HG03108 (cell line): ENCODE measurements around the gene PTS.
"Not testable (repeated sequence)": the region's sequence is repeated elsewhere in the genome, so short reads cannot be mapped to it uniquely, and the experiment has no call there.

ENCODE experiments used
- ATAC-seq: cut with Tn5 transposase; IDR thresholded peaks from one replicate; pipeline ENCODE4 v1.9.1; 2021; ENCODE audit warnings: moderate library complexity; ENCODE audit not compliant: unreplicated experiment

PTS gene

DNA sequence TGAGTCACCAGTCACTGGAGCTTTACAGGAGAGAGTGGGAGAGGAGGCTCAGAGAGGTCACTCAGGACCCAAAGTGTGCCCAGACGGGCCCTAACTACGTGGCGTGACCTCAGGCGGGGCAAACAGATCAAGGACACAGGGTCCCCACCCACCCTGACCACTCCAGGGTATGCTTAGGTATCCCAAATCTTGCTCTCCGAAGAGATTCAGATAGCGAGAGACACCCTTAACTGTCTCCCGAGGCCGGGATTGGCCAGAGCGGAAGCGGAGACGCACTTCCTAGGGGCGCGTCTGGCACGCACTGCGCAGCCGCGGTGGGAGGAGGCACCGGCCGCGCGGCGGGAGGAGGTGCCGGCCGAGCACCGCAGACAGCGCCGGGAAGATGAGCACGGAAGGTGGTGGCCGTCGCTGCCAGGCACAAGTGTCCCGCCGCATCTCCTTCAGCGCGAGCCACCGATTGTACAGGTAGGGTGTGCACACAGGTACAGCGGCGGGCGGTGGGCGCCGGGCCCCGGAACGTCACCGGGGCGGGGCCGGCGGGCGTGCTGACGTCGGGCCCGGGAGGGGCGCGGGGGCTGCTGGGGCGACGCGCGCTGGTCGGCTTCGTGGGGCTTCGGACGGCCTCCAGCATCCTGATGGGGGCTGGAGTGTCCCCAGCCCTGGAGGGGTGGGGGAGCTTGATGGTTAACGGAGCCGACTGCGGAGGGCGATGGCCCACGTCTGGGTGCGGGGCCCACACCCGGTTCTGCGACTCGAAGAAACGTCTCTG lies at the start of gene PTS:
Gene PTS, plus strand, starts transcription at position 367 of the 769 bp plus-strand sequence. Its CDS starts 16 bp downstream, at position 383.
- ATAC-seq = peak; percentile 96

DNA sequence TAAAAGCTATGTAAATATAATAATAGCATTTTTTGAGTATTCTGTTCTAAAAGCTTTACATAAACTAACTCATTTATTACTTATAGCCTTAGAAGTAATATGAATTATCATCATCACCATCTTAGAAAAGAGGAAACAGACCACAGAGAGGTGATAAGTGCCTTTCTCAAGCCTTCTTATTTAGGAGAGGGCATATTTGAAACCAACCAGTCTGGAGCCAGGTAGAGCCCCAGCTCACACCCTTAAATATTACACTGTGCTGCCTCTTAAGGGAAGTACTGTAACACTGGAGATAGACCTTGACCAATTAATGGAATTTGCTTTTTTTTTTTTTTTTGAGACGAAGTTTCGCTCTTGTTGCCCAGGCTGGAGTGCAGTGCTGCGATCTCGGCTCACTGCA lies 48.6 kb upstream of the PTS start:
- no peak for ATAC-seq

DNA sequence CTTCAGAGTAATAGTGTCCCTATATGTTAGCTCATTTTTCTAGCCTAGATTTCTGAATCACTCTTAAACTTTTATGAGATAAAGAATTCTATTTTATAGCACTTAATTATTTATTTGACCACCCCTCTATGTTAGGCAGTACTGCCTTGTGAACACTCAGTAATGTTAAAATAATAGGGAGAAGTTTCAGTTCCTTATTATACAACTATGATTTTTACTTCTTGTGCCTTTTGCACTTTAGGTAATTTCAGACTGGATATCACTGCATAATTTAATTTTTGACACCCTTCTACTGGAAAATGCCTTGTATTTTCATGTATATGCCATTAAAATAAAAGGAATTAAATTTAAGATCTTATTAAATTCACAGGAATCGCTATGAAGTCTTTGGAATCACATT lies 47.8 kb upstream of the PTS start:
- no peak for ATAC-seq

DNA sequence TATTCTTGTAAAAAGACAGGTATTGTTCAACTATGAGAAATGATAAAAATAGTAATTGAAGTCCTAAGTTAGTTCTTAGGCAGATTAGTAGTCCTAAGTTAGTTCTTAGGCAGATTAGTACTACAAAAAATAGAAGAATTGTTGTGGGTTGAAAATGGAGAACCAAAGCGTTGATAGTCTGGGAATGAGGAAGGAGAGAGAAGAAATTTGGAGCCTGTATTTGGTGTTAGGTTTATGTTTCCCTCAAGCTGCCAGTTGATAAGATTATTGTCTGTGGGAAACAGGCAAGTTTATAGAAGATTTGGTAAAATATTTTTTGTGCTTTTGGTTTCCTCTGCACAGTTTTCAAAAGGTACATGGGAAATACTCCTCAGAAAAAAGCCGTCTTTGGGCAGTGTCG lies 47.3 kb upstream of the PTS start:
- ATAC-seq = no peak

DNA sequence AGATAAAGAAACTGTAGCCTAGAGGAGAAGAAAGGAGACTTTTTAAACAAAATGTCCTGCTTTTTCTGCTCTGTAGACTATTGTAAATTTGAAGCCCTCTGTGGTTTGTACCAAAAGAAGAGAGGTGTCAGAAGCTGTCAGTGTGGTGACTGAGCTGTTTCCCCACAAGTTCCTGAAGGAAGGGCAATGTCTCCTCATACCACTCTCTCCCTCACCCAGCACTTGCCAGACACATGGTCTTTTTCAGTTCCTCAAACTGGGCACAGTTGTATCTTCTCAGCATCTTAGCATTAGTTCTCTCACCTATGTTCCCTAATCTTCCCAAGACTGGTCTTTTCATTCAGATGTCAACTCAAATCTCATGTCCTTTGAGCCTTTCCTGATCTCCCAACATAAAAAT lies 46.6 kb upstream of the PTS start:
- peak; percentile 84 for ATAC-seq

DNA sequence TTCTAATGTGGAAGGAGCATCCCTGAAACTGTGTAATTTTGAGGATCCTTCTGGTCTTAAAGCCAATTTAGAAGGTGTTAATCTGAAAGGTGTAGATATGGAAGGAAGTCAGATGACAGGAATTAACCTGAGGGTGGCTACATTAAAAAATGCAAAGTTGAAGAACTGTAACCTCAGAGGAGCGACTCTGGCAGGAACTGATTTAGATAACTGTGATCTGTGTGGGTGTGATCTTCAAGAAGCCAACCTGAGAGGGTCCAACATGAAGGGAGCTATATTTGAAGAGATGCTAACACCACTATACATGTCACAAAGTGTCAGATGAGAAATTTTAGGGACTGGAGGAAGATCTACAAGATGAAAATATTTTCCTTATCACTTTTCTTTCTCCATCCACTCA lies 43.4 kb upstream of the PTS start:
- ATAC-seq = no peak

DNA sequence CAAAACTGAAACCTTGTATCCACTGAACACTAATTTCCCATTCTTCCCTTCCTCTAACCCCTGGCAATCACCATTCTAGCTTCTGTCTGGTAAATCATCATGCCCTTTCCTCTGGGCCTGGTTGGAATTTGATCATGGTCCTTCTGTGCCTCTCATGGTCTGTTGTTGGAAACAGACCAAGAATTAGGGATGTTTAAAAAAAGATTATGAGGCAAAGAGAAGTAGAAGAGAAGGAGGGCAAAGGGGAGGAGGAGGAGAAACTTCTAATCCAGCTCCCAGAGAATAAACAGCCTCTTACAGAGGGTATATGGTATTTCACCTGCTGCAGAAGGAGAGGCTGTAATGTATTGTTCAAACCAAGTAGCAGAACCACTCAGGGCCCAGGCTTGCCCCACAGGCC lies 40.3 kb upstream of the PTS start:
- no peak for ATAC-seq

DNA sequence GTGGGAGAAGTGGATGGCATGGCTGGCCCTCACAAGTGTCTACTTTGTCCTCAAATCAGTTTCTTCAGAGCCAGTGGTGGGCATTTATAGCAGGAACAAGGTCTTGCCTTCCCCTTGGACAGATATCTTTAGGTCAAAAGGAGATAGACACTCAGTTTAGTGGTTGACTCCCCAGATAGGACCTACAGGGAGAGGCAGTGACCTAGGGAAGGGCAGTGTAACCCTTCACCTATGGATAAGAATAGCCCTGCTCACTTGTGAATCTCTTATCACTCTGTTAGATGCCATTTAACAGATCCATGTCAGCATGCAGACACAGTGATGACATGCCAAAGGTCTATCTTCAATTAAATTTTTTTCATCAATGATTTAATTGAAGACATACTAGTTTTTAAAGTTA lies 39.9 kb upstream of the PTS start:
- ATAC-seq = no peak

DNA sequence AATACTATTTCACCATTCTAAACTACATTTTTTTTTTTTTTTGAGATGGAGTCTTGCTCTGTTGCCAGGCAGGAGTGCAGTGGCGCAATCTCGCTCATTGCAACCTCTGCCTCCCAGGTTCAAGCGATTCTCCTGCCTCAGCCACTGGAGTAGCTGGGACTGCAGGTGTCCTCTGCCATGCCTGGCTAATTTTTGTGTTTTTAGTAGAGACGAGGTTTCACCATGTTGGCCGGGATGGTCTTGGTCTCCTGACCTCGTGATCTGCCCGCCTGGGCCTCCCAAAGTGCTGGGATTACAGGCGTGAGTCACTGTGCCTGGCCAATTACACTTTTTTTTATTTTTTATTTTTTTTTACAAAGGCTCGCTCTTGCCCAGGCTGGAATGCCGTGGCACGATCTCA lies 31.1 kb upstream of the PTS start:
- not testable (repeated sequence) for ATAC-seq

DNA sequence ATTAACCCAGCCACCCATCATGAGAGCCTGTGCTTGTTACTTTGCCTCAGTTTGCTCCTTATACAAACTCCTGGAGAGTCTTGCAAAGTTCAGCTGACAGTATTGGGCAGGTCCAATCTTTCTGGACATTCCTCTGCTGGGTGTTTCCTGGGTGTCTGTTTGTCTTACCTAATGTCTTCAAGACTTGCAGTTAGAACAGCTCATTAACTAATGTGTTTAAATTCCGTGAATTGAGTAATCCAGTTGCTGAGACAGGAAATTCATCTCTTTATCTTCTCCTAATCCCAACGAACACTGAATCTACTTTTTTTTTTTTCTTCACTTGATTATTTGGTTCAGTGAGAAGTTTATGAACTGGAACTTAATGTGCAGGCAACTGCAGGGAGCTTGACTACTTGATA lies 30.3 kb upstream of the PTS start:
- ATAC-seq = no peak

DNA sequence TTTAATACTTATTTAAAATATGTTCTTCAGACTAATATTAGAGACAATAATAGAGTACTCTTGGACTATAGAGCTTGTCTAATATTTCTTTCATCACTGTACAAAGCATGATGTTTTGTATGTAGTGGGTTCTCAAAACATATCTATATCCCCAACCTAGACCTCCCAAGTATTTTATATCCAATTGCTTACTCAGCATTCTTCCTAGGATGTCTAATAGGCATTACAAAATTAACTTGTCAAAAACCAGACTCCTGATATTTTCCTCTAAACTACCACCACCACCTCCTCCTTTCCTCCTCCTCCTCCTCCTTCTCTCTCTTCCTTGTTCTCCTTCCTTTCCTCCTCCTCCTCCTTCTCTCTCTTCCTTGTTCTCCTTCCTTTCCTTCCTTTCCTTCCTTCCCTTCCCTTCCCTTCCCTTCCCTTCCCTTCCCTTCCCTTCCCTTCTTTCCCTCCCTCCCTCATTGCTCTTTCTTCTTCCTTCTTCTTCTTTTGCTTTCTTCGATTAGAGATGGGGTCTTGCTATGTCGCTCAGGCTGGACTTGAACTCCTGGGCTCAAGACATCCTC lies 29.6 kb upstream of the PTS start:
- ATAC-seq = no peak

DNA sequence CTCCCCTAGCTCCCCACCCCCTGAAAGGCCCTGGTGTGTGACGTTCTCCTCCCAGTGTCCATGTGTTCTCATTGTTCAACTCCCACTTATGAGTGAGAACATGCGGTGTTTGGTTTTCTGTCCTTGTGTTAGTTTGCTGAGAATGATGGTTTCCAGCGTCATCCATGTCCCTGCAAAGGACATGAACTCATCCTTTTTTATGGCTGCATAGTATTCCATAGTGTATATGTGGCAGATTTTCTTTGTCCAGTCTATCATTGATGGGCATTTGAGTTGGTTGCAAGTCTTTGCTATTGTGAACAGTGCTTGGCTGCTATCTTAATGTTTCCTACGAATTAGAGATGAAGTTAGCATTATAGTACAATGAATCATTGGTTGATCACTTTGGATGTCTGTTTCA lies 27.1 kb upstream of the PTS start:
- ATAC-seq = not testable (repeated sequence)

DNA sequence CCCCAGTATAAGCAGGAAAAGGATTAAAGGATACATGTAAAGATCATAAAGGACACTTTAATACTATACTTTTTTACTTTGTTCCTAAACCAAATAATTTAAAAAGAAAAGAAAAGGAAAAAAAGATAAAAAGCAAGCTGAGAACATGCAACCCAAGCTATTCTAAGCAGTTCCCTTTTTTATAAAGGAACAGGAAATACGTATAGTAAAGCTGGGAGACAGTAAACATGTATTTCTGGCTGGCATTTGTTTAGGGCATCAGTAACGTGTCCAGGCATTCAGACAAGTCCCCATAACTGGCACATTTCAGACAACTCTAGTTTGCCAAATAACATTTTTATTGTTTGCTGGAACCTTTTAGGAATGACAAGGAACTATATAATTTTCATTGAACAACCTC lies 26.0 kb upstream of the PTS start:
- no peak for ATAC-seq

DNA sequence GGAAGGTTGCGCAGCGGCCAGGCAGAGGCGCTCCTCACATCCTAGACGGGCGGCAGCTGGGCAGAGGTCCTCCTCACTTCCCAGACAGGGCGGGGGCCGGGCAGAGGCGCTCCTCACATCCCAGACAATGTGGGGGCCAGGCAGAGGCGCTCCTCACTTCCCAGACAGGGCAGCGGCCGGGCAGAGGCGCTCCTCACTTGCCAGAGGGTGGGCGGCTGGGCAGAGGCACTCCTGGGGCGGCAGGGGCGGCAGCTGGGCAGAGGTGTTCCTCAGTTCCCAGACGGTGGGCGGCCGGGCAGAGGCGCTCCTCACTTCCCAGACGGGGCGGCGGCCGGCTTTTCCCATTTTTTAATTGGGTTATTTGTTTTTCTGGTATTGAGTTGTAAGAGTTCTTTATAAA lies 20.2 kb upstream of the PTS start:
- ATAC-seq = no peak

DNA sequence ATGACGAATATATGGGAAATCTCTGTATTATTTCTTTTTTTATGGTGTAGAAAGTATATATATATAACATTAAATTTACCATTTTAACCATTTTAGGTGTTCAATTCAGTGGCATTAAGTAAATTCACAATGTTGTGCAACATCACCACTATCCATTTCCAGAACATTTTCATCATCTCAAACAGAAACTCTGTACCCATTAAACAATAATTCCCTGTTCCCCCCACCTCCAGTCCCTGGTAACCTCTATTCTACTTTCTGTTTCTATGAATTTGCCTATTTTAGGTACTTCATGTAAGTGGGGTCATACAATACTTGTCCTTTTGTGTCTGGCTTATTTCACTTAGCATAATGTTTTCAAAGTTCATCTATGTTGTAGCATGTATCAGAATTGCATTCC lies 15.3 kb upstream of the PTS start:
- ATAC-seq = no peak

DNA sequence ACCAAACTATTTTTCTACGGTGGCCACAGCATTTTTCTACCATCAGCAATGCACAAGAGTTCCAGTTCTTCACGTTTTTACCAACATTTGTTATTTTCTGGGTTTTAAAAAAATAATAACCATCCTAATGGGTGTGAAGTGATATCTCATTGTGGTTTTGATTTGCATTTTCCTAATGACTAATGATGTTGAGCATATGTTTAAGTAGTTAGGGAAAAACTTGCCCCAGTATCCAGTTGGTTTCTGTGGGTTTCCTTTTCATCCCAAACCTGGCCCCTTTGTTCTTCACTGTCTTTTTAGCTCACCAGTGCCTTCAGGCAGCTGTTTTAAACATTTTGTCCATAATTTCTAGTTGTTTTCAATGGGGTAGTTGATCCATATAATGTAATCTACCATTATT lies 14.7 kb upstream of the PTS start:
- no peak for ATAC-seq

DNA sequence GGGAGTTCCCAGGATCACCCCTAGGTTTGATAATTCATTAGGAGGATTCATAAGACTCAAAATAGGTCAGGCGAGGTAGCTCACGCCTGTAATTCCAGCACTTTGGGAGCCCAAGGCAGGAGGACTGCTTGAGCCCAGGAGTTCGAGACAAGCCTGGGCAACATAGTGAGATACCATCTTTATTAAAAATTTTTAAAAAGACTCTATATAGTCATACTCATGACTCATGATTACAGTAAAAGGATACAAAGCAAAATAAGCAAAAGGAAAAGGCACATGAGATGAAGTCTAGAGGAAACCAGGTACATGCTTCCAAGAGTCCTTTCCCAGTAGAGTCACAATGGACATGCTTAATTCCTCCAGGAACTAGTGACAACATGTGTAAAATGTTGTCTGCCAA lies 13.9 kb upstream of the PTS start:
- no peak for ATAC-seq

DNA sequence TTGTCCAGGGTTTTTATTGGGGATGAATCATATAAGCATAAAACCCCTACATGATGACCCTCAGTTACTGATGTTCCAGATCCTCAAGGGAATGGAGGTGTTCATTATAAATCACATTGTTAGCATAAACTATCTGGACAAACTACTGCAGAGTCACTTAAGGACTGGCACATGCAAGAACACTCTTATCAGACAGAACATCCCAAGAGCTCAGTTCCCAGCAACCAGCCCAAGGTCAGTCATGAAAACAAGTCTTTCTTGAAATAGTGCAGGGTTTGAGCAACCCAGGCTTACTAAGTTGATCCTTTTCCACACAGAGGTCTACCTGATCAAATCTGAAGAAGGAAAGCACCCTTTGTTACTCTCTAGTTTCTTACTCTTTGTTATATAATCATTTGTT lies 13.5 kb upstream of the PTS start:
- no peak for ATAC-seq

DNA sequence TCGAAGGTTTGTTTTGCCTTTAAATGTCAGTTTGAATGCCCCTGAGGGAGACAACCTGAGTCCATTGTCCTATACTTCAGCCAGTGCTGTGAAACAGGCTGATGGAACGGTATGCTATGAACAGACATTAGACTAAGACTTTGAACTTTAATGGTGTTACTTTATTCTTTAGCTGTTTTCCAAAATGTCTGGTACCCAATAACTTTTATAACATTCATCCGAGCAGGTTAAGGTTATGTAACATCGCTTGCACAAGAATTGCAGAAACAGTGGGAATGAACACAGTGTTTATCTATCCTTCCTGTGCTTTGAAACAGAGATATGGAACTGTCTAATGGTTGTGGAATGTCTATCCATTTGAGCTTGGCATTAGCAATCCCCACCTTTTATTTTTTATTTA lies 12.5 kb upstream of the PTS start:
- ATAC-seq = no peak

DNA sequence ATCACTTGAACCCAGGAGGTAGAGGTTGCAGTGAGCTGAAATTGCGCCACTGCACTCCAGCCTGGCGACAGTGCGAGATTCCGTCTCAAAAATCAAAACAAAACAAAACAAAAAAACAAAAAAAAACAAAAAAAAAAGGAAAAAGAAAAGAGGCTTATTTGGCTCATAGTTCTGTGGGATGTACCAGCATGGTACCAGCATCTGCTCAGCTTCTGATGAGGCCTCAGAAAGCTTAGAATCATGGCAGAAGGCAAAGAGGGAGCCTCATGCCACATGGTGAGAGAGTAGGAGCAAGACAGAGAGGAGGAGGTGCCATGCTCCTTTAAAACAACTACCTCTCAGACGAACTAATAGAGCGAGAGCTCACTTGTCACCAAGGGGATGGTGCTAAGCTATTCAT lies 10.6 kb upstream of the PTS start:
- no peak for ATAC-seq

DNA sequence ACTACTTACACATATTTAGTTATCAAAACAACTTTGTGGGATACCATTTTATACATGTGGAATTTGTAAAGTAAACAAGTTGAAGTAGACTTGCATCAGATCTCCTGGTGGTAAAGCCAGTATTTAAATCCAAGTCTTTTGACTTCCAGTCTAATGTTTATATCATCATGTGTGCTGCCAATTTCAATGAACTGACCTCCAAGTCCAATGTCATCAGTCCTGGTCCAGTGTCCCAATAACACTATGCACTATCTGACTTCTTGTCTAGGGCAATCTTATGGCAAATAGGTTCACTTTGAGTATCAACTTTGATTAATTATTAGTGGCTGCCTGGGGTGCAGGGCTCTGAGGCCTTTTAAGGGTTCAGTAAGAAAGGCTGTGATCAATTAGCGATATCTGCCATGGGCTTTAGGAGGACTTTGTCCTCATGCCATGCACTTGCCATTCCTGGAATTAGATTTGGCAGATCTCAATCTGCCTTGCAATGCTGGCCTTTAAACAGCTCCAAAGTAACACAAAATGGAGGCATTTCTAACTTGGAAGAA lies 9.6 kb upstream of the PTS start:
- ATAC-seq = no peak

DNA sequence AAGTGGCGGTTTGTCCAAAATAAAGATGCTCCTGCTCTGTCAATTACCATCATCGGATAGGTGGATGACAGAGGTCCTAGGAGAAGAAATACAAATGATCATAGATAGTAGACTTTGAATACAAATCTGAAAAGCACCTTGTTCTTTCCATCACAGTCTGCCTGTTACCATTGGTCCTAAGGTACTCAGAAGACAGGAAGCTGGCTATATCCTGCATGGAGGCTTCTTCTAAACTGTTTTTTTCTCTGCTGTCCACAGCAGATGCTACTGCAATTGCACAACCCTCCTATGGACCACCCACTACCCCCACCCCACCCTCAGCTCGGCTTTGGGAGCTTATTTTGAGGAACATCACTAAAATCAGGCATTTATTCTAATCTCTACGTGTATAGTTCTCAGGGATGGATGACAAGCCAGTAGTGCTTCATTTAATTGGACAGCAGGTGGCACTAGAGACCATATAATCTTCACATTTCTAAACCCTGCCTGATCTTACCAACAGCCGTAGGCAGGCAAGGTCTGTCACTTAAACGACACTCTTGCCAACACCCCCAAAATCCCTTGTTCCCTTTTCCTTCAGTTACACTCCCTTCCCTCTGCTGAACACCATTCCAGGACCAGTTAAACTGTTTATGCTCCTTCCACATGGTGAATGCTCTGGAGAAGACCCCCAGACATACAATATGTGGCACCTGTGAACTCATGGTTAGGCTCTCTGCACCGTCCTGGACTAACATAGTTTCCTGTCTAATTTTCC lies 6.6 kb upstream of the PTS start:
- ATAC-seq = peak; percentile 94
